T47D (cell line): Measurements from ENCODE around the gene MRPL11.
"Not testable (repeated sequence)": the region's sequence is repeated elsewhere in the genome, so short reads cannot be mapped to it uniquely, and the experiment has no call there.

Source experiments
- DNase-seq, 2 experiments: peaks; one replicate each; pipeline versions ENCODE4 v3.0.0 to v3.0.0-alpha.2; 2011 to 2012; ENCODE audit warnings: low read depth in 1 of 2, low spot score in 1 of 2
- JUND ChIP-seq: IDR thresholded peaks from 2 replicates; pipeline ENCODE4 v1.6.1; 2012; ENCODE audit warnings: low read depth
- in situ Hi-C: cut with HindIII; loops from 2 replicates; pipeline ENCODE4 v1.10.0; 2016; ENCODE audit warnings: low sequenced_read_pairs, low pct_unique_long_range_greater_than_20kb

MRPL11 gene

GRCh38 chr11:66473608-66474515 is 35.2 kb upstream of the MRPL11 start:
- in situ Hi-C loops, result no loop called here
- TF ChIP-seq JUND, result no peak

GRCh38 chr11:66473167-66473566 is 34.5 kb upstream of the MRPL11 start:
- in situ Hi-C loops, result no loop called here
- no peak for TF ChIP-seq JUND
- no peak for DNase-seq

More at GRCh38 chr11:66473608-66474515, 35.2 kb upstream of the MRPL11 start:
- DNase-seq, result no peak

- in situ Hi-C loops, result no loop called here
- no peak for TF ChIP-seq JUND
- DNase-seq, result no peak
These were observed 33.4 kb upstream of the MRPL11 start for GRCh38 chr11:66472054-66472453.

- in situ Hi-C loops, result no loop called here
- TF ChIP-seq JUND, result no peak
- no peak for DNase-seq
These were observed 32.5 kb upstream of the MRPL11 start for GRCh38 chr11:66471142-66471541.

- DNase-seq, result no peak
- in situ Hi-C loops, result no loop called here
- no peak for TF ChIP-seq JUND
These were observed 31.4 kb upstream of the MRPL11 start for GRCh38 chr11:66470015-66470414.

GRCh38 chr11:66469441-66469840 is 30.8 kb upstream of the MRPL11 start:
- DNase-seq, result no peak
- TF ChIP-seq JUND, result no peak
- in situ Hi-C loops, result no loop called here

- in situ Hi-C loops, result no loop called here
- no peak for TF ChIP-seq JUND
- no peak for DNase-seq
These were observed 30.0 kb upstream of the MRPL11 start for GRCh38 chr11:66468691-66469090.

- DNase-seq, result no peak
- in situ Hi-C loops, result no loop called here
- no peak for TF ChIP-seq JUND
These were observed 29.1 kb upstream of the MRPL11 start for GRCh38 chr11:66467756-66468155.

GRCh38 chr11:66467034-66467659 is 28.5 kb upstream of the MRPL11 start:
- DNase-seq, result peak; percentile 61 to 68
- in situ Hi-C loops, result no loop called here
- no peak for TF ChIP-seq JUND

- no peak for TF ChIP-seq JUND
- in situ Hi-C loops, result no loop called here
- DNase-seq, result peak; percentile 93 to 95
These were observed 27.8 kb upstream of the MRPL11 start, which contains the start of gene PELI3 for GRCh38 chr11:66466225-66467033. Gene PELI3 (plus strand): TSS chr11:66466905. CDS start chr11:66468129, 1,224 bp downstream.

GRCh38 chr11:66465373-66466224 is 27.0 kb upstream of the MRPL11 start:
- no peak for DNase-seq
- TF ChIP-seq JUND, result no peak
- in situ Hi-C loops, result no loop called here

GRCh38 chr11:66464916-66465315 is 26.3 kb upstream of the MRPL11 start:
- TF ChIP-seq JUND, result no peak
- in situ Hi-C loops, result no loop called here
- no peak for DNase-seq

- DNase-seq, in situ Hi-C loops: not testable (repeated sequence)
These were observed 25.5 kb upstream of the MRPL11 start for GRCh38 chr11:66464116-66464515.
